Transverse colon (tissue), 4 donors: ENCODE measurements around the gene TJP2. TPM values are rescaled to one million over a fixed set of nuclear protein-coding genes. Genes with fewer than 3 reads are reported as not detected.

Source experiments
- DNase-seq: peaks from one replicate; pipeline ENCODE4 v3.0.0-alpha.2; 2019
- H3K27ac ChIP-seq, 4 donors: fragments of 200-600 bp; sonication (generic); 2 replicates each; pipeline ENCODE4 v1.5.1; 2016 to 2018; ENCODE audit warnings: inconsistent platforms in 4 of 4
- H3K27me3 ChIP-seq: fragments of 200-600 bp; sonication (generic); 2 replicates; pipeline ENCODE4 v1.5.1; 2017; ENCODE audit warnings: inconsistent platforms
- H3K36me3 ChIP-seq, 4 donors: fragments of 200-600 bp; sonication (generic); 2 replicates each; pipeline ENCODE4 v1.5.1; 2017 to 2019; ENCODE audit warnings: inconsistent platforms in 4 of 4
- H3K4me1 ChIP-seq, 4 donors: fragments of 200-600 bp; sonication (generic); 2 replicates each; pipeline ENCODE4 v1.5.1; 2017 to 2020; ENCODE audit warnings: inconsistent platforms in 4 of 4
- H3K4me3 ChIP-seq, 4 donors: fragments of 200-600 bp; sonication (generic); 1 replicate in 1 of 4; 2 replicates in 3 of 4; pipeline versions ENCODE4 v1.5.1 to v1.6.1; 2017 to 2019; ENCODE audit warnings: inconsistent platforms in 4 of 4
- H3K9me3 ChIP-seq, 2 donors: fragments of 200-600 bp; sonication (generic); 2 replicates each; pipeline ENCODE4 v1.5.1; 2017 to 2019; ENCODE audit warnings: inconsistent platforms in 2 of 2
- EP300 ChIP-seq: sonication (generic); formaldehyde crosslinking; IDR thresholded peaks from one replicate; pipeline ENCODE4 v1.6.1; 2017; ENCODE audit warnings: antibody characterized with exemption, low read depth
- POLR2A ChIP-seq: fragments of 450-650 bp; IDR thresholded peaks from one replicate; pipeline ENCODE4 v1.6.1; 2016; ENCODE audit warnings: antibody characterized with exemption, mild to moderate bottlenecking, moderate library complexity
- POLR2AphosphoS5 ChIP-seq, 3 donors: sonication (generic); formaldehyde crosslinking; IDR thresholded peaks; one replicate each; pipeline ENCODE4 v1.6.1; 2016; ENCODE audit warnings: antibody characterized with exemption in 3 of 3
- WGBS, 2 donors: methylation state at CpG; one replicate each; pipeline ENCODE4 v1.1.5; 2018; ENCODE audit warnings: low coverage in 1 of 2; 5-methylcytosine and 5-hydroxymethylcytosine counted together
- in situ Hi-C, 4 donors: fragments of 200-750 bp; cut with MboI; loops; one replicate each; pipeline versions ENCODE4 v1.15.0 to v1.15.1; 2017; ENCODE audit warnings: low sequenced_read_pairs in 3 of 4, low pct_ligation_motif_present in 1 of 4, low pct_unique_long_range_greater_than_20kb in 1 of 4
- intact Hi-C: fragments of 100-400 bp; cut with DNase I; formaldehyde crosslinking; loops from one replicate; pipeline ENCODE4 v1.15.1; 2023; ENCODE audit warnings: low total_unique reads
- total RNA-seq, 4 donors: library from RNA; depleted of rRNA; stranded (reverse); fragments of >200 nt; gene quantifications; one replicate each; pipeline ENCODE4 v1.1.0, GENCODE V29; 2016
- TF ChIP-seq, protein P1 (sequence below), 5 experiments: fragments of 200-600 bp in 3 of 5; fragments of 450-650 bp in 2 of 5; sonication (generic) in 3 of 5; IDR thresholded peaks; 1 replicate in 2 of 5; 2 replicates in 3 of 5; pipeline ENCODE4 v1.5.1; 2016 to 2017; ENCODE audit warnings: antibody characterized with exemption in 5 of 5, inconsistent platforms in 3 of 5, mild to moderate bottlenecking in 2 of 5, moderate library complexity in 1 of 5

TJP2 gene
- total RNA-seq, 4 donors from 2014 or later, result 128 to 282 (median 202) TPM

- TF ChIP-seq EP300 (no peak), POLR2AphosphoS5 (IDR thresholded peaks at IDR 0.05) (no peak), POLR2A (no peak)
- TF ChIP-seq, protein P1, sequence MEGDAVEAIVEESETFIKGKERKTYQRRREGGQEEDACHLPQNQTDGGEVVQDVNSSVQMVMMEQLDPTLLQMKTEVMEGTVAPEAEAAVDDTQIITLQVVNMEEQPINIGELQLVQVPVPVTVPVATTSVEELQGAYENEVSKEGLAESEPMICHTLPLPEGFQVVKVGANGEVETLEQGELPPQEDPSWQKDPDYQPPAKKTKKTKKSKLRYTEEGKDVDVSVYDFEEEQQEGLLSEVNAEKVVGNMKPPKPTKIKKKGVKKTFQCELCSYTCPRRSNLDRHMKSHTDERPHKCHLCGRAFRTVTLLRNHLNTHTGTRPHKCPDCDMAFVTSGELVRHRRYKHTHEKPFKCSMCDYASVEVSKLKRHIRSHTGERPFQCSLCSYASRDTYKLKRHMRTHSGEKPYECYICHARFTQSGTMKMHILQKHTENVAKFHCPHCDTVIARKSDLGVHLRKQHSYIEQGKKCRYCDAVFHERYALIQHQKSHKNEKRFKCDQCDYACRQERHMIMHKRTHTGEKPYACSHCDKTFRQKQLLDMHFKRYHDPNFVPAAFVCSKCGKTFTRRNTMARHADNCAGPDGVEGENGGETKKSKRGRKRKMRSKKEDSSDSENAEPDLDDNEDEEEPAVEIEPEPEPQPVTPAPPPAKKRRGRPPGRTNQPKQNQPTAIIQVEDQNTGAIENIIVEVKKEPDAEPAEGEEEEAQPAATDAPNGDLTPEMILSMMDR (IDR thresholded peaks at IDR 0.05), result no peak
Observed at GRCh38 chr9:69180200-69180599, 6.1 kb downstream of the TJP2 start.

GRCh38 chr9:69180670-69181069 is 6.6 kb downstream of the TJP2 start:
- intact Hi-C loops, result no loop called here
- in situ Hi-C loops, result loop anchor here in 1 of 4 donors (25.0 kb wide), 1 partner anchor 118 kb away; no protein-coding TSS in a partner anchor
- WGBS, 2 donors, result 4 to 28% methylated on average over 2 of the region's 2 CpGs

More at GRCh38 chr9:69180200-69180599, 6.1 kb downstream of the TJP2 start:
- H3K27me3 ChIP-seq, result no peaks in the 10 kb centered on the region
- 87 to 97% methylated on average over 3 of the region's 3 CpGs for WGBS, 2 donors
- no peak for DNase-seq
- no peaks in the 10 kb centered on the region for H3K36me3 ChIP-seq
- H3K4me3 ChIP-seq, result no peak overlapping the region
- H3K27ac ChIP-seq, result peak overlapping the region in 3 of 4 donors; percentile 20 to 24 (median 22)
- intact Hi-C loops (no loop called here), in situ Hi-C loops (loop anchor here in 1 of 4 donors (25.0 kb wide), 1 partner anchor 118 kb away; no protein-coding TSS in a partner anchor)
- no peaks in the 10 kb centered on the region for H3K9me3 ChIP-seq
- H3K4me1 ChIP-seq, result peaks cover 0 to 63% (median 27%) of the 10 kb centered on the region in 4 donors

DNA sequence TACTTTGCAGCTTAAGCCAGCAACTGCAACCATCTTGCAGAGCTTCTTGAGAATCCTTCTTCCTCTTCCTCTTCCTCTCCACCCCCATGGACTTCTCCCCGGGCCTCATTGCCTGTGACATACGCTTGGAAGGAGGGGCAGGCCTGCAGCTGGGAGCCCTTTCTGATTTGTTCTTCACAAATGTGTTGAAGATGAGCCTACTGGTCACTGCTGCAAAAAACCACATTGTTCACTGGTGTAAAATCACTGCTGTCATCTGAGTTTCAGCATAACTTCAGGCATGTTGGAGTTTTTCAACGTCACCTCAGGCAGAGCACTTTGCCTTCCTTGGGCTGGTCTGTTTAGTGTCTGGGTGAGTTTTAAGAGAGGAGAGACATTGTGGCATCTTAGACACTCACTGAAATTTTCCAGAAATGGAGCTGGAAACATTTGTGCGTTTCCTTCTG is 7.9 kb downstream of the TJP2 start:
- Histone ChIP-seq H3K27me3 (no peaks in the 10 kb centered on the region), H3K4me1 (peaks cover 0 to 48% (median 27%) of the 10 kb centered on the region in 4 donors), H3K27ac (peak overlapping the region; percentile 22 to 39 (median 35)), H3K9me3 (no peaks in the 10 kb centered on the region), H3K36me3 (no peaks in the 10 kb centered on the region), H3K4me3 (no peak overlapping the region)
- no peak for DNase-seq
- 58% methylated on average over 4 of the region's 4 CpGs for WGBS, 2 donors
- in situ Hi-C loops, result loop anchor here in 1 of 4 donors (25.0 kb wide), 1 partner anchor 120 kb away; no protein-coding TSS in a partner anchor
- TF ChIP-seq EP300 (no peak), POLR2AphosphoS5 (IDR thresholded peaks at IDR 0.05) (peak; percentile 89 to 98 (median 97))
- intact Hi-C loops, result no loop called here

More at GRCh38 chr9:69180670-69181069, 6.6 kb downstream of the TJP2 start:
- no peaks in the 10 kb centered on the region for H3K9me3 ChIP-seq
- DNase-seq, result peak; percentile 22
- TF ChIP-seq EP300, result no peak
- TF ChIP-seq, protein P1 (IDR thresholded peaks at IDR 0.05), result no peak
- no peak for TF ChIP-seq POLR2AphosphoS5 (IDR thresholded peaks at IDR 0.05)
- no peak for TF ChIP-seq POLR2A
- peaks cover 0 to 59% (median 25%) of the 10 kb centered on the region in 4 donors for H3K4me1 ChIP-seq
- no peaks in the 10 kb centered on the region for H3K36me3 ChIP-seq
- H3K27ac ChIP-seq, result peak overlapping the region in 3 of 4 donors; percentile 20 to 32 (median 22)
- H3K4me3 ChIP-seq, result no peak overlapping the region
- no peaks in the 10 kb centered on the region for H3K27me3 ChIP-seq

DNA sequence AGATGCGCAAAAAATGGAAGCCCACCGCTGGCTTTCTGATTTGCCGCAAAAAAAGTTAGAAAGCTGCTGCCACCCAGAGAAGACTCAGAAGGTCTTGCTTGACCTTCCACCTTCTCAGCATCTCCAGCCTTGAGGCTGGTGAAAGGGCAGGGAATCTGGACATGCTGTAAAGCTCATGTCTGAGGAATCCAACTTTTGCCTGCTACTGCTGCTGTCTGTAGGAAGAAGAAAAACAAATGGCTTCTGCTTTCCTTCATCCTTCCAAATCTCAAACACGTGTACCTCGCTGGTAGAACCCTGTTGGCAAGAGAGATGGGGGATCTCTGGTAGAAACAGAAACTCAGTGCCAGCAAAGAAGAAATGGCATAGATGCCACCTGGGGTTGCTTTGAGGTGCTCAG is 10.2 kb downstream of the TJP2 start:
- in situ Hi-C loops (loop anchor here in 1 of 4 donors (25.0 kb wide), 1 partner anchor 122 kb away; no protein-coding TSS in a partner anchor), intact Hi-C loops (no loop called here)
- WGBS, 2 donors, result 91 to 95% methylated on average over 5 of the region's 5 CpGs
- H3K27ac ChIP-seq, result peak overlapping the region in 1 of 4 donors; percentile 29
- no peak for DNase-seq
- peaks cover 0 to 39% (median 22%) of the 10 kb centered on the region in 4 donors for H3K4me1 ChIP-seq
- H3K4me3 ChIP-seq, result no peak overlapping the region
- peak in 1 of 3 donors; percentile 49 for TF ChIP-seq POLR2AphosphoS5 (IDR thresholded peaks at IDR 0.05)
- no peak for TF ChIP-seq POLR2A
- H3K36me3 ChIP-seq, result no peaks in the 10 kb centered on the region
- H3K9me3 ChIP-seq, result no peaks in the 10 kb centered on the region
- no peaks in the 10 kb centered on the region for H3K27me3 ChIP-seq

- no peaks in the 10 kb centered on the region for H3K27me3 ChIP-seq
- H3K9me3 ChIP-seq, result no peaks in the 10 kb centered on the region
- WGBS, 2 donors, result 56 to 69% methylated on average over 7 of the region's 7 CpGs
- DNase-seq, result no peak
- no peaks in the 10 kb centered on the region for H3K36me3 ChIP-seq
- no peak for TF ChIP-seq POLR2AphosphoS5 (IDR thresholded peaks at IDR 0.05)
- TF ChIP-seq, protein P1 (IDR thresholded peaks at IDR 0.05), result no peak
- TF ChIP-seq POLR2A, result no peak
- TF ChIP-seq EP300, result no peak
- intact Hi-C loops (no loop called here), in situ Hi-C loops (loop anchor here in 1 of 4 donors (25.0 kb wide), 1 partner anchor 125 kb away; no protein-coding TSS in a partner anchor)
- peak overlapping the region; percentile 20 to 48 (median 28) for H3K27ac ChIP-seq
- peaks cover 0 to 22% (median 12%) of the 10 kb centered on the region in 4 donors for H3K4me1 ChIP-seq
- no peak overlapping the region for H3K4me3 ChIP-seq
Observed at GRCh38 chr9:69186841-69187611, 12.9 kb downstream of the TJP2 start.
